SK-N-MC (cell line): ENCODE results near the gene SPTBN4.

ENCODE experiments used
- EZH2 ChIP-seq: fragments of 200-600 bp; sonication (generic); IDR thresholded peaks from one replicate; pipeline ENCODE4 v1.6.1; 2017; ENCODE audit warnings: antibody characterized with exemption
- POLR2AphosphoS5 ChIP-seq: IDR thresholded peaks from 2 replicates; pipeline ENCODE4 v1.6.1; 2012; ENCODE audit warnings: mild to moderate bottlenecking, low read depth, low read length, borderline replicate concordance

GRCh38 chr19:40605216-40605971 is 138.6 kb downstream of the SPTBN4 start:
- TF ChIP-seq POLR2AphosphoS5: no peak; the same call in 1 of the 2 replicates
- no peak for TF ChIP-seq EZH2
